HL-60 (cell line): ENCODE data around the gene NPEPL1.

Experiments
- CTCF ChIP-seq: IDR thresholded peaks from one replicate; pipeline ENCODE4 v1.5.1; 2011; ENCODE audit warnings: low read length, control low read depth, inconsistent platforms; ENCODE audit not compliant: insufficient read depth
- GABPA ChIP-seq: IDR thresholded peaks from 2 replicates; pipeline ENCODE4 v1.6.1; 2012; ENCODE audit warnings: low read depth
- POLR2AphosphoS5 ChIP-seq: IDR thresholded peaks from 2 replicates; pipeline ENCODE4 v1.6.1; 2012; ENCODE audit warnings: low read depth
- REST ChIP-seq: IDR thresholded peaks from 2 replicates; pipeline ENCODE4 v1.6.1; 2012; ENCODE audit warnings: low read depth; ENCODE audit not compliant: insufficient replicate concordance

GRCh38 chr20:58664883-58665282 is 27.7 kb upstream of the NPEPL1 start:
- TF ChIP-seq CTCF = no peak
- TF ChIP-seq GABPA = no peak
- TF ChIP-seq POLR2AphosphoS5 = no peak
- no peak for TF ChIP-seq REST
